Stimulated activated naive B cell treated with anti-CD40 and anti-IgM and Interleukin-4, amounts not matched to agents 10 μg/mL and 1 μg/mL and 100 μg/mL, for 72 hours (primary cell): Measurements from ENCODE around the gene CERS1.
A peak's percentile ranks its signal among the peaks of the same experiment; 100 is the strongest.

Experiments
- ATAC-seq, 2 donors: fragments of 150-1000 bp; cut with Tn5 transposase; replicated peaks; 2 replicates each; pipeline ENCODE4 v1.10.0; 2021; ENCODE audit warnings: moderate library complexity in 1 of 2
- DNase-seq: peaks from one replicate; pipeline ENCODE4 v3.0.0; 2021
- H3K27ac Mint-ChIP-seq: one replicate; pipeline ENCODE4 v1.8.0; 2022; ENCODE audit warnings: mild to moderate bottlenecking, mixed read lengths
- H3K27me3 Mint-ChIP-seq, 2 donors: one replicate each; pipeline ENCODE4 v1.8.0; 2022; ENCODE audit warnings: mixed read lengths in 2 of 2
- H3K36me3 Mint-ChIP-seq, 2 donors: one replicate each; pipeline ENCODE4 v1.8.0; 2022; ENCODE audit warnings: mixed read lengths in 2 of 2, mild to moderate bottlenecking in 1 of 2
- H3K4me1 Mint-ChIP-seq, 2 donors: one replicate each; pipeline ENCODE4 v1.8.0; 2022; ENCODE audit warnings: mixed read lengths in 2 of 2, mild to moderate bottlenecking in 1 of 2
- H3K4me3 Mint-ChIP-seq, 2 donors: one replicate each; pipeline ENCODE4 v1.8.0; 2022; ENCODE audit warnings: mild to moderate bottlenecking in 2 of 2, mixed read lengths in 2 of 2, moderate library complexity in 1 of 2
- H3K9me3 Mint-ChIP-seq, 2 donors: one replicate each; pipeline ENCODE4 v1.8.0; 2022; ENCODE audit warnings: mixed read lengths in 2 of 2, mild to moderate bottlenecking in 1 of 2

CERS1 gene

GRCh38 chr19:18865973-18866799 is 29.8 kb downstream of the CERS1 start:
- peak overlapping the region; percentile 75 for H3K27ac Mint-ChIP-seq
- H3K4me3 Mint-ChIP-seq = no peak overlapping the region
- H3K9me3 Mint-ChIP-seq = no peaks in the 10 kb centered on the region
- peaks cover 11 to 13% of the 10 kb centered on the region in 2 donors for H3K4me1 Mint-ChIP-seq
- H3K27me3 Mint-ChIP-seq = peaks cover 6 to 8% of the 10 kb centered on the region in 2 donors
- H3K36me3 Mint-ChIP-seq = peaks cover 54 to 58% of the 10 kb centered on the region in 2 donors
- ATAC-seq (peak; percentile 84 to 86), DNase-seq (no peak)

- Mint-ChIP-seq H3K27me3 (no peaks in the 10 kb centered on the region), H3K4me3 (no peak overlapping the region), H3K27ac (peak overlapping the region; percentile 75), H3K36me3 (peaks cover 59 to 61% of the 10 kb centered on the region in 2 donors), H3K4me1 (peaks cover 12 to 13% of the 10 kb centered on the region in 2 donors), H3K9me3 (no peaks in the 10 kb centered on the region)
- ATAC-seq (no peak), DNase-seq (no peak)
Observed at GRCh38 chr19:18865106-18865972, 30.6 kb downstream of the CERS1 start.

- H3K27me3 Mint-ChIP-seq = no peaks in the 10 kb centered on the region
- no peak overlapping the region for H3K4me3 Mint-ChIP-seq
- H3K9me3 Mint-ChIP-seq = no peaks in the 10 kb centered on the region
- peaks cover 61 to 62% of the 10 kb centered on the region in 2 donors for H3K36me3 Mint-ChIP-seq
- ATAC-seq (no peak), DNase-seq (no peak)
- H3K27ac Mint-ChIP-seq = no peak overlapping the region
- H3K4me1 Mint-ChIP-seq = peaks cover 10 to 13% of the 10 kb centered on the region in 2 donors
Observed at GRCh38 chr19:18863843-18864362, 32.1 kb downstream of the CERS1 start.

GRCh38 chr19:18862976-18863842 is 32.7 kb downstream of the CERS1 start:
- DNase-seq = no peak
- Mint-ChIP-seq H3K27ac (no peak overlapping the region), H3K36me3 (peaks cover 58 to 59% of the 10 kb centered on the region in 2 donors), H3K4me1 (peaks cover 10 to 13% of the 10 kb centered on the region in 2 donors), H3K9me3 (no peaks in the 10 kb centered on the region), H3K27me3 (no peaks in the 10 kb centered on the region), H3K4me3 (no peak overlapping the region)
- no peak for ATAC-seq

GRCh38 chr19:18861917-18862316 is 34.0 kb downstream of the CERS1 start:
- ATAC-seq = no peak
- H3K4me3 Mint-ChIP-seq = no peak overlapping the region
- H3K4me1 Mint-ChIP-seq = peaks cover 9 to 13% of the 10 kb centered on the region in 2 donors
- H3K27me3 Mint-ChIP-seq = no peaks in the 10 kb centered on the region
- peaks cover 48 to 51% of the 10 kb centered on the region in 2 donors for H3K36me3 Mint-ChIP-seq
- H3K9me3 Mint-ChIP-seq = no peaks in the 10 kb centered on the region
- no peak for DNase-seq
- H3K27ac Mint-ChIP-seq = peak overlapping the region; percentile 9

- H3K36me3 Mint-ChIP-seq = peaks cover 43 to 50% of the 10 kb centered on the region in 2 donors
- no peaks in the 10 kb centered on the region for H3K9me3 Mint-ChIP-seq
- H3K27ac Mint-ChIP-seq = peak overlapping the region; percentile 68
- H3K4me3 Mint-ChIP-seq = no peak overlapping the region
- peaks cover 7 to 13% of the 10 kb centered on the region in 2 donors for H3K4me1 Mint-ChIP-seq
- peak; percentile 78 to 79 for ATAC-seq
- no peaks in the 10 kb centered on the region for H3K27me3 Mint-ChIP-seq
- DNase-seq = no peak
Observed at GRCh38 chr19:18861235-18861634, 34.7 kb downstream of the CERS1 start.

- Mint-ChIP-seq H3K4me3 (no peak overlapping the region), H3K9me3 (no peaks in the 10 kb centered on the region), H3K4me1 (peaks cover 6 to 13% of the 10 kb centered on the region in 2 donors), H3K36me3 (peaks cover 37 to 48% of the 10 kb centered on the region in 2 donors), H3K27me3 (no peaks in the 10 kb centered on the region), H3K27ac (peak overlapping the region; percentile 68)
- DNase-seq (no peak), ATAC-seq (no peak)
Observed at GRCh38 chr19:18860725-18861124, 35.2 kb downstream of the CERS1 start.

GRCh38 chr19:18860302-18860700 is 35.7 kb downstream of the CERS1 start:
- Mint-ChIP-seq H3K4me1 (peaks cover 6 to 16% of the 10 kb centered on the region in 2 donors), H3K9me3 (no peaks in the 10 kb centered on the region), H3K36me3 (peaks cover 39 to 48% of the 10 kb centered on the region in 2 donors), H3K27ac (no peak overlapping the region), H3K4me3 (no peak overlapping the region), H3K27me3 (no peaks in the 10 kb centered on the region)
- ATAC-seq (no peak), DNase-seq (no peak)

GRCh38 chr19:18859676-18860301 is 36.2 kb downstream of the CERS1 start:
- Mint-ChIP-seq H3K36me3 (peaks cover 44 to 52% of the 10 kb centered on the region in 2 donors), H3K4me3 (no peak overlapping the region), H3K9me3 (no peaks in the 10 kb centered on the region), H3K27ac (no peak overlapping the region), H3K27me3 (no peaks in the 10 kb centered on the region), H3K4me1 (peaks cover 6 to 20% of the 10 kb centered on the region in 2 donors)
- no peak for DNase-seq
- ATAC-seq = no peak

- Mint-ChIP-seq H3K27me3 (no peaks in the 10 kb centered on the region), H3K4me1 (peaks cover 6 to 20% of the 10 kb centered on the region in 2 donors), H3K4me3 (no peak overlapping the region), H3K9me3 (no peaks in the 10 kb centered on the region), H3K27ac (no peak overlapping the region), H3K36me3 (peaks cover 47 to 54% of the 10 kb centered on the region in 2 donors)
- ATAC-seq (no peak), DNase-seq (no peak)
Observed at GRCh38 chr19:18858906-18859646, 36.9 kb downstream of the CERS1 start.

GRCh38 chr19:18857223-18857622 is 38.7 kb downstream of the CERS1 start:
- Mint-ChIP-seq H3K4me1 (peaks cover 6 to 26% of the 10 kb centered on the region in 2 donors), H3K27ac (no peak overlapping the region), H3K4me3 (no peak overlapping the region), H3K27me3 (no peaks in the 10 kb centered on the region), H3K36me3 (peaks cover 52 to 58% of the 10 kb centered on the region in 2 donors), H3K9me3 (no peaks in the 10 kb centered on the region)
- no peak for DNase-seq
- no peak for ATAC-seq

- H3K27me3 Mint-ChIP-seq = no peaks in the 10 kb centered on the region
- DNase-seq (no peak), ATAC-seq (no peak)
- no peak overlapping the region for H3K27ac Mint-ChIP-seq
- peaks cover 6 to 25% of the 10 kb centered on the region in 2 donors for H3K4me1 Mint-ChIP-seq
- H3K36me3 Mint-ChIP-seq = peaks cover 49 to 54% of the 10 kb centered on the region in 2 donors
- no peaks in the 10 kb centered on the region for H3K9me3 Mint-ChIP-seq
- H3K4me3 Mint-ChIP-seq = no peak overlapping the region
Observed at GRCh38 chr19:18856385-18857126, 39.4 kb downstream of the CERS1 start.
